Gastrocnemius medialis (tissue), 4 donors: ENCODE measurements around the gene SIGLEC11.

Experiments
- POLR2A ChIP-seq, 2 donors: fragments of 450-650 bp; IDR thresholded peaks; one replicate each; pipeline ENCODE4 v1.6.1; 2017; ENCODE audit warnings: antibody characterized with exemption in 2 of 2, mild to moderate bottlenecking in 2 of 2, moderate library complexity in 2 of 2
- TF ChIP-seq, protein P1 (sequence below), 5 experiments: fragments of 450-650 bp in 3 of 5; fragments of 200-600 bp in 2 of 5; sonication (generic) in 2 of 5; IDR thresholded peaks in 4 of 5; conservative IDR thresholded peaks in 1 of 5; 1 replicate in 4 of 5; 2 replicates in 1 of 5; pipeline ENCODE4 v1.5.1; 2016 to 2019; ENCODE audit warnings: antibody characterized with exemption in 5 of 5, mild to moderate bottlenecking in 3 of 5, moderate library complexity in 3 of 5

DNA sequence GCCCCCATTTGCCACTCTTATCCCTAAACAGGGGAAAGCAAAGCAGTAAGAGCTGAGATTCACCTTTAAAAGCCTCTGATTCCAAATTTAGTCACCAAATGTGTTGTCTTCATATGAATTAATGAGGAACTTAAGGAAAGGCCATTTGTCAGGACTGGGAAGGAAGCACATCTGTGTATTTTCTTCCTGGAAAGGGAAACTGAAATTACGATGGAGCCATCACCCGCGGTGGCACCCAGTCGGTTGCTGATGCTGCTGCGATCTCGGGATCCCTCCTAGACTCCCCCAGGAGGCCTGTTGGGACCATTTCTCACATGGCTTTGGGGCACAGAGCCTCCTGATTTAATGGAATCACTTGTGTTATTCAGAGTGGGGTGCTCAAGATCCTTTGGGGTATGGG lies 56.8 kb downstream of the SIGLEC11 start:
- TF ChIP-seq, protein P1, sequence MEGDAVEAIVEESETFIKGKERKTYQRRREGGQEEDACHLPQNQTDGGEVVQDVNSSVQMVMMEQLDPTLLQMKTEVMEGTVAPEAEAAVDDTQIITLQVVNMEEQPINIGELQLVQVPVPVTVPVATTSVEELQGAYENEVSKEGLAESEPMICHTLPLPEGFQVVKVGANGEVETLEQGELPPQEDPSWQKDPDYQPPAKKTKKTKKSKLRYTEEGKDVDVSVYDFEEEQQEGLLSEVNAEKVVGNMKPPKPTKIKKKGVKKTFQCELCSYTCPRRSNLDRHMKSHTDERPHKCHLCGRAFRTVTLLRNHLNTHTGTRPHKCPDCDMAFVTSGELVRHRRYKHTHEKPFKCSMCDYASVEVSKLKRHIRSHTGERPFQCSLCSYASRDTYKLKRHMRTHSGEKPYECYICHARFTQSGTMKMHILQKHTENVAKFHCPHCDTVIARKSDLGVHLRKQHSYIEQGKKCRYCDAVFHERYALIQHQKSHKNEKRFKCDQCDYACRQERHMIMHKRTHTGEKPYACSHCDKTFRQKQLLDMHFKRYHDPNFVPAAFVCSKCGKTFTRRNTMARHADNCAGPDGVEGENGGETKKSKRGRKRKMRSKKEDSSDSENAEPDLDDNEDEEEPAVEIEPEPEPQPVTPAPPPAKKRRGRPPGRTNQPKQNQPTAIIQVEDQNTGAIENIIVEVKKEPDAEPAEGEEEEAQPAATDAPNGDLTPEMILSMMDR (IDR thresholded peaks at IDR 0.05 in 4 of 5, conservative IDR thresholded peaks at IDR 0.05 in 1 of 5), result no peak
- TF ChIP-seq POLR2A (IDR thresholded peaks at IDR 0.05), result no peak
